Measurements from ENCODE around the gene LAMA3.

The LAMA3 gene

GRCh38 chr18:24003903-24004640 lies 314.8 kb downstream of the LAMA3 start:
- H3K27me3 Mint-ChIP-seq = peaks cover 2% of the 10 kb centered on the region
- no peak overlapping the region for H3K27ac Mint-ChIP-seq
- peaks cover 10% of the 10 kb centered on the region for H3K4me1 Mint-ChIP-seq (ENCODE audit: low read depth)
- intact Hi-C loops (cut with micrococcal nuclease) = no loop called here
- no peaks in the 10 kb centered on the region for H3K9me3 Mint-ChIP-seq
- no peak overlapping the region for H3K4me3 Mint-ChIP-seq
- no peaks in the 10 kb centered on the region for H3K36me3 Mint-ChIP-seq (ENCODE audit: low read depth)

All from dendritic cell treated with granulocyte-macrophage colony-stimulating factor and Interleukin-4, amounts not matched to agents 40 ng/mL and 50 ng/mL, for 4 days (primary cell).